GM21390 (cell line): ENCODE measurements around the gene CFAP251.
A peak's percentile ranks its signal among the peaks of the same experiment; 100 is the strongest.
"Not testable (repeated sequence)": the region's sequence is repeated elsewhere in the genome, so short reads cannot be mapped to it uniquely, and the experiment has no call there.

Experiments used
- ATAC-seq: cut with Tn5 transposase; IDR thresholded peaks from one replicate; pipeline ENCODE4 v1.9.1; 2021; ENCODE audit not compliant: unreplicated experiment

CFAP251 gene

GRCh38 chr12:121917950-121918678, at the start of gene CFAP251:
CFAP251 (plus strand) TSS chr12:121918592; CDS start chr12:121921306, 2,714 bp downstream.
- ATAC-seq, result peak; percentile 95

DNA sequence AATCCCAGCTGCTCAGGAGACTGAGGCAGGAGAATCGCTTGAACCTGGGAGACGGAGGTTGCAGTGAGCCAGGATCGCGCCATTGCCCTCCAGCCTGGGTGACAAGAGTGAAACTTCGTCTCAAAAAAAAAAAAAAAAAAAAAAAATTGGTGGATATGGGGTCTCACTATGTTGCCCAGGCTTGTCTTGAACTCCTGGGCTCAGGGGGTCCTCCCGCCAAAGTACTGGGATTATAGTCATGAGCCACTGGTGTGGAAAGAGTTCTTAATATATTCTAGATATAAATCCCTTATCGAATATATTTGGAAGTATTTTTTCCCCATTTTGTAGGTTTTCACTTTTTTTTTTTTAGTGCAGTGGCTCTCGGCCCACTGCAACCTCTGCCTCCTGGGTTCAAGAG, 49.2 kb upstream of the CFAP251 start:
- ATAC-seq, result not testable (repeated sequence)

- no peak for ATAC-seq
Measured at GRCh38 chr12:121871467-121871866, 46.9 kb upstream of the CFAP251 start.

- ATAC-seq, result no peak
Measured at GRCh38 chr12:121872546-121873215, 45.7 kb upstream of the CFAP251 start.

DNA sequence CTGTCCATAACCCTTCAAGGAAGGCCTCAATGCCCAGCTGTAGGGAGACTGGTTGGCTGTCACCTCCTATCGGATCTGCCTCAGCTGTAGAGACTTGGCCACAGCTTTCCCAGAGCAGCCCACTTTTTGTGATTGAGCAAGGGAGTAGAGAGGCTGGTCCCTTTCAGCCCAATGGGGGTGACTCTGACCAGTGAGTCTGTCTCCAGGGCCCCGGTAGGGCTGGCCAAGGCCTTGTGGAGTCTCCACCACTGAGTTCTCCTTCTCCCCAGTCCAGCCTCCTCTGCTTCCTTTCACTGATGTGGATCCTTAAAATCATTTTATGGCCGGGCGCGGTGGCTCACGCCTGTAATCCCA, 45.2 kb upstream of the CFAP251 start:
- no peak for ATAC-seq

GRCh38 chr12:121874071-121874470, 44.3 kb upstream of the CFAP251 start:
- no peak for ATAC-seq

DNA sequence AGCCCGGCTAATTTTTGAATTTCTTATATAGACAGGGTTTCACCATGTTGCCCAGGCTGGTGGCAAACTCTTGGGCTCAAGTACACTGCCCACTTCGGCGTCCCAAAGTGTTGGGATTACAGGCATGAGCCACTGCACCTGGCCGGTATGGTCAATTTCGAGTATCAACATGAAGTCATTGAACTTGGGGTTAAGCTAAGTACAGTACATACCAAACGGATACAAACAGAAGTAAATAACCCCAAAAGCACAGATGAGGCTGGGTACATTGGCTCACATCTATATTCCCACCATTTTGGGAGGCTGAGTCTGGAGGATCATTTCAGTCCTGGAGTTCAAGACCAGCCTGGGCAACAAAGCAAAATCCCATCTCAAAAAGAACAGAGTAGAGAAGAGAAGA, 42.8 kb upstream of the CFAP251 start:
- no peak for ATAC-seq

GRCh38 chr12:121876080-121876447, 42.3 kb upstream of the CFAP251 start:
- ATAC-seq, result not testable (repeated sequence)

DNA sequence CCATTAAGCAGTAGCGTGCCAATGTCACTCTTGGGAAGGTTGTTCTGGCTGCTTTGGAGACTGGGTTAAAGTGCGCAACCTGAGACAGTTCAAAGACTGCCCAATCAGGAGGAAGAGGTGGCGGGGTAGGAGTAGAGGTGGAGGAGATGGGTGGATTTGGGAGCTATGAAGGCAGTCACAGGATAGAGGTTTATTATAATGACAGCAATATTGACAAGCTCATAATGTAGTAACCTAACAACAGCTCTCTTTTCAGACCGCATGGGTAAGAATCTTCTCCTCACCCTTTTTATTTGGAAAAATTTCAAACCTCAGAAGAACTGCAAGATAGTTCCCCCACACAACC, 35.1 kb upstream of the CFAP251 start:
- ATAC-seq, result no peak

GRCh38 chr12:121885129-121885528, 33.3 kb upstream of the CFAP251 start:
- not testable (repeated sequence) for ATAC-seq

GRCh38 chr12:121888083-121888477, 30.3 kb upstream of the CFAP251 start:
- no peak for ATAC-seq

DNA sequence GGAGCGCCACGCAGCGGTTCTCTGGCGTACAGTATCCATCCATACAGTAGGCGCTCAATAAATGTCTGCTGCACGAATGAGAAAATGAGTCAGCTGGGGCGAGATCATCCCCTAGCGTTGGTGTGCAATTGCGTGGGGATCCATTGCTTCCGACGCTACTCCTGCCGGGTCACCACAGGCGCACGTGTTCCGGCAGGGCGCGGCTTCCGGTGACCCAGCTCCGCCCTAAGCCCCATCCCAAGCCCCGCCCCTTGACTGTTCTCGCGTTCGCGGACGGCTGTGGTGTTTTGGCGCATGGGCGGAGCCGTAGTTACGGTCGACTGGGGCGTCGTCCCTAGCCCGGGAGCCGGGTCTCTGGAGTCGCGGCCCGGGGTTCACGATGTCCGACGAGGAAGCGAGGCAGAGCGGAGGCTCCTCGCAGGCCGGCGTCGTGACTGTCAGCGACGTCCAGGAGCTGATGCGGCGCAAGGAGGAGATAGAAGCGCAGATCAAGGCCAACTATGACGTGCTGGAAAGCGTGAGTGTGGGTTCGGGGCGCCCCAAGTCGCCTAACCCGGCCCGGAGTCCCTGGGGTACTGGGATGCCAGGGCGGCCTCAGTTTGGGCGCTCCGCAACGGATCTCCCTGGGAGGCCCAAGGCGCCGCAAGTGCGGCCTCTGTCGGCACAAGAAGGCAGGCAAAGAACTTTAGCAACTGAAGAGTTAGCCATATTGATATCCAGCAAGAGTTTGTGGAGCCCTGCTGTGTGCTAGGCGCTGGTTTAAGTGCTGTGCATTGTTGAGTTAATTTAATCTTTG, 29.7 kb upstream of the CFAP251 start, which contains the start of gene PSMD9:
Gene PSMD9, plus strand, starts transcription at position 313 of the 796 bp plus-strand sequence. Its CDS starts 67 bp downstream, at position 380.
- ATAC-seq, result peak; percentile 88

GRCh38 chr12:121889274-121889624, 29.1 kb upstream of the CFAP251 start:
- ATAC-seq, result no peak

GRCh38 chr12:121889661-121890060, 28.7 kb upstream of the CFAP251 start:
- ATAC-seq, result not testable (repeated sequence)

DNA sequence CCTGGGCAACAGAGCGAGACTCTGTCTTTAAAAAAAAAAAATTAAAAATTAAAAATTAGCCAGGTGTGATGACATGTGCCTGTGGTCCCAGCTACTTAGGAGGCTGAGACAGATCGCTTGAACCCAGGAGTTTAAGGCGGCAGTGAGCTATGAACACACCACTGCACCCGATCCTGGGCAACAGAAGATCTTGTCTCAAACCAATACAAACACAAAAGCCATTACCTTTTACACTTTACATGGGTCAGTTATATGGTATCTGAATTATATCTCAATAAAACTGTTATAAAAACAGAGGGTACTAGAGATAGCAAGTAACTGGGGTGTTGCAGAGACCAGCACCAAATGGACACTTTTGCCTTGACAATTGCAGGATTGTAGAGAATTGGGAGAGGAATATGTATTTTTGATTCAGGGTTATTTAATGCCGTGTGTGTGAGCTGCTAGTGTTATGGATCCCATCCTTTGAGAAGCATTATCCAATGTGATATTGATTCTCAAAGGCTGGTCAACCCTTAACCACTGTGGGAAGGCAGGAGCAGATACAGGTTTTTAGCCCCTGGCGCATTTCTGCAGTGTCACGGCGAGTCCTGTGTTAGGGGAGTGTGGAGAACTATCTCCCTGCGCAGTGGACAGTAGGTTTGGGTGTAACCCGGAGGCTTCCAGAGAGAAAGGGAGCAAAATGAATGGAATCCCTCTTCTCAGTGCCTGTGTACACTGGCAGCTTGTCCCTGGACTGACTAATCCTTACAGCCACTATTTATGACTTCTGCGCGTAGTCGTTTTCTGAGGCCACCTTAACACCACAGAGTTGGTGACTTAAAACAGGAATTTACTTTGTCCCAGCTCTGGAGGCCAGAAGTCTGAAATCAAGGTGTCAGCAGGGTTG, 25.5 kb upstream of the CFAP251 start:
- no peak for ATAC-seq

DNA sequence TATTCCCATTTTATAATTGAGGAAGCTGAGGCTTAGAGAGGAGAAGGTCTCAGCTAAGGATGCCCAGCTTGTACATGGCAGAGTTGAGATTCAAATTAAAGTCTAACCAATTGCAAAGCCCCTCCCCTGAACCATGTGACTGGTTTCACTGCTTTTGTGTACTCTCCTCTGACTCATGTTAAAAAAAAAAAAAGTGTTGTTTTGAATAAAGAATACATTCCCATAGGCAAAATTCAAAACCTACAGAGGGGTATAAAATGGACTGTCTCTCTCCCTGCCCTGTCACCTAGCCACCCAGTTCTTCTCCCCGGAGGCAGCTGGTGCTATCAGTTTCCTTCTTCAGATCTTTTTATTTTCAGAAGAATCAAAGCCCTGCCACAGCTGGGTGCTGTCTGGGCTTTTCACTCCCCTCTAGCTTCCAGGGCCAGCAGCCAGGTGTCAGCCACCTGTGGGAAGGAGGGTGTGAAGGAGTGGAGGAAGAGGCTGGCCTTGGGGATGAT, 24.4 kb upstream of the CFAP251 start:
- ATAC-seq, result no peak

GRCh38 chr12:121894633-121895032, 23.8 kb upstream of the CFAP251 start:
- ATAC-seq, result no peak

- ATAC-seq, result no peak
Measured at GRCh38 chr12:121898287-121898686, 20.1 kb upstream of the CFAP251 start.

- ATAC-seq, result no peak
Measured at GRCh38 chr12:121899590-121899989, 18.8 kb upstream of the CFAP251 start.

DNA sequence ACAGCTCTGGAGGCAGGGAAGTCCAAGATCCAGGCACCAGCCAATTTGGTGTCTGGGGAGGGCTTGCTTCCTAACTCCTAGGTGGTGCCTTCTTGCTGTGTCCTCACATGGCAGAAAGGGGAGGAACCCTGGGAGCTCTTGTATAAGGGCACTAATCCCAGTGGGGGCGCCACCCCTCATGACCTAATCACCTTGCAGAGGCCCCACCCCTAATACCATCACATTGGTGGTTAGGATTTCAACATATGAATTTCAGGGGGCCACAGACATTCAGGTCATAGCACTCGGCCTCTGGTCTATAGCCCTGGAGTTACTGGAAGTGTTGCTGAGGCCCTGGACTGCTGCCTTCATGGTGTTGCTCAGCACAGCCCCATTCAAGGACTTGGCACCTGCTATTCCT, 15.2 kb upstream of the CFAP251 start:
- ATAC-seq, result no peak

DNA sequence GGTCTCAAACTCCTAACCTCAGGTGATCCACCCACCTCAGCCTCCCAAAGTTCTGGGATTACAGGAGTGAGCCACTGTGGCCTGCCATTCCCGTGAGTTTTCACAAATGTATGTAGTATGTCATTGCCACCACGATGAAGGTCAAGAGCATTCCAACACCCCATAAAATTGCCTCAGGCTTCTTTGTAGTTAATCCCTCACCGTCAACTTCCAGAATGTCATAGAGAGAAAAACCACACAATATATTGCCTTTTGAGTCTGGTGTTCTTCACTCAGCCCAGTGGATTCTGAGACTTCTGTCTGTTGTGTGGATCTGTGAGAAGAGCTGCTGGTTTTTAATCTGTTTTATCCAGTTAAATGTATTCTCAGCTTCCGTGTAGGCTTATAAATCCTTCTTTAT, 12.6 kb upstream of the CFAP251 start:
- no peak for ATAC-seq
